Panc1 (cell line): Measurements from ENCODE around the gene PSMA6. TPM values are rescaled to one million over a fixed set of nuclear protein-coding genes. Genes with fewer than 3 reads are reported as not detected.
"Not testable (repeated sequence)": the region's sequence is repeated elsewhere in the genome, so short reads cannot be mapped to it uniquely, and the experiment has no call there.

Experiments used
- ATAC-seq: fragments of 200-7000 bp; cut with Tn5 transposase; 2 replicates; pipeline ENCODE4 v1.9.1; 2020; ENCODE audit warnings: mild to moderate bottlenecking, moderate library complexity
- BruUV-seq: library from RNA; stranded (reverse); fragments of 400-500 nt; replicated peaks from 2 replicates; lab custom pipeline; 2021; lab: Mats Ljungman, UMichigan
- CTCF ChIA-PET: fragments of 300-600 bp; sonication (Branson Sonifier 250); formaldehyde crosslinking; loops from one replicate; lab custom pipeline; 2022; ENCODE audit warnings: antibody characterized with exemption; lab: Charles Lee
- POLR2A ChIA-PET: fragments of 300-600 bp; sonication (Branson Sonifier 250); formaldehyde crosslinking; loops from one replicate; lab custom pipeline; 2022; ENCODE audit warnings: antibody characterized with exemption; lab: Charles Lee
- DNase-seq: peaks from one replicate; pipeline ENCODE4 v3.0.0-alpha.2; 2010; ENCODE audit warnings: low read depth, low spot score
- H3K27ac ChIP-seq: 2 replicates; pipeline ENCODE4 v1.5.1; 2011; ENCODE audit warnings: mild to moderate bottlenecking, low read length, inconsistent platforms
- H3K27me3 ChIP-seq: fragments of 200-500 bp; sonication (Bioruptor generic); 2 replicates; pipeline ENCODE4 v1.6.0; 2014; ENCODE audit warnings: low read length, inconsistent platforms; ENCODE audit not compliant: control insufficient read depth, insufficient read depth
- H3K36me3 ChIP-seq: fragments of 200-500 bp; sonication (Bioruptor generic); 2 replicates; pipeline ENCODE4 v1.5.1; 2014; ENCODE audit warnings: inconsistent platforms, mild to moderate bottlenecking, low read length, moderate library complexity; ENCODE audit not compliant: control insufficient read depth, insufficient read depth
- H3K4me1 ChIP-seq: 2 replicates; pipeline ENCODE4 v1.5.1; 2011; ENCODE audit warnings: inconsistent platforms, mild to moderate bottlenecking, low read length, moderate library complexity; ENCODE audit not compliant: control insufficient read depth, insufficient read depth
- H3K4me3 ChIP-seq, 2 experiments: 2 replicates each; pipeline ENCODE4 v1.5.1; 2011 to 2012; ENCODE audit warnings: low read depth in 2 of 2, low read length in 2 of 2, mild to moderate bottlenecking in 2 of 2, inconsistent platforms in 1 of 2, moderate library complexity in 1 of 2
- H3K9me3 ChIP-seq: fragments of 200-500 bp; sonication (Bioruptor generic); 2 replicates; pipeline ENCODE4 v1.5.1; 2014; ENCODE audit warnings: low read depth, mild to moderate bottlenecking, inconsistent platforms, low read length, moderate library complexity; ENCODE audit not compliant: control insufficient read depth, insufficient read depth
- POLR2AphosphoS5 ChIP-seq: IDR thresholded peaks from 2 replicates; pipeline ENCODE4 v1.6.1; 2012; ENCODE audit warnings: mild to moderate bottlenecking, low read depth, low read length, moderate library complexity
- SIN3A ChIP-seq: IDR thresholded peaks from 2 replicates; pipeline ENCODE4 v1.6.1; 2012; ENCODE audit warnings: low read depth, mild to moderate bottlenecking, low read length, moderate library complexity, borderline replicate concordance; ENCODE audit not compliant: insufficient read depth
- TCF7L2 ChIP-seq: IDR thresholded peaks from 2 replicates; pipeline ENCODE4 v1.6.1; 2011; ENCODE audit warnings: mild to moderate bottlenecking, low read depth, low read length, inconsistent platforms
- in situ Hi-C: cut with HindIII; loops from 2 replicates; pipeline ENCODE4 v1.10.0; 2016; ENCODE audit warnings: low sequenced_read_pairs, low pct_unique_long_range_greater_than_20kb
- intact Hi-C: fragments of 100-400 bp; cut with micrococcal nuclease; formaldehyde crosslinking; loops from one replicate; pipeline ENCODE4 v1.10.0; 2022; ENCODE audit not compliant: unreplicated experiment
- total RNA-seq: library from RNA; stranded (reverse); gene quantifications from one replicate; pipeline ENCODE4 v1.2.1, GENCODE V29; 2021; ENCODE audit not compliant: unreplicated experiment
- TF ChIP-seq, protein P1 (sequence below): fragments of 450-650 bp; IDR thresholded peaks from 2 replicates; pipeline ENCODE4 v1.5.1; 2017; ENCODE audit warnings: mild to moderate bottlenecking
- TF ChIP-seq, protein P2 (sequence below), 2 experiments: IDR thresholded peaks; 2 replicates each; pipeline ENCODE4 v1.6.1; 2011 to 2012; ENCODE audit warnings: low read depth in 2 of 2, control low read depth in 1 of 2, low read length in 1 of 2, mild to moderate bottlenecking in 1 of 2, moderate library complexity in 1 of 2; ENCODE audit not compliant: insufficient read depth in 1 of 2

PSMA6 gene
- total RNA-seq, 1 experiment from 2014 or later: 197 TPM

DNA sequence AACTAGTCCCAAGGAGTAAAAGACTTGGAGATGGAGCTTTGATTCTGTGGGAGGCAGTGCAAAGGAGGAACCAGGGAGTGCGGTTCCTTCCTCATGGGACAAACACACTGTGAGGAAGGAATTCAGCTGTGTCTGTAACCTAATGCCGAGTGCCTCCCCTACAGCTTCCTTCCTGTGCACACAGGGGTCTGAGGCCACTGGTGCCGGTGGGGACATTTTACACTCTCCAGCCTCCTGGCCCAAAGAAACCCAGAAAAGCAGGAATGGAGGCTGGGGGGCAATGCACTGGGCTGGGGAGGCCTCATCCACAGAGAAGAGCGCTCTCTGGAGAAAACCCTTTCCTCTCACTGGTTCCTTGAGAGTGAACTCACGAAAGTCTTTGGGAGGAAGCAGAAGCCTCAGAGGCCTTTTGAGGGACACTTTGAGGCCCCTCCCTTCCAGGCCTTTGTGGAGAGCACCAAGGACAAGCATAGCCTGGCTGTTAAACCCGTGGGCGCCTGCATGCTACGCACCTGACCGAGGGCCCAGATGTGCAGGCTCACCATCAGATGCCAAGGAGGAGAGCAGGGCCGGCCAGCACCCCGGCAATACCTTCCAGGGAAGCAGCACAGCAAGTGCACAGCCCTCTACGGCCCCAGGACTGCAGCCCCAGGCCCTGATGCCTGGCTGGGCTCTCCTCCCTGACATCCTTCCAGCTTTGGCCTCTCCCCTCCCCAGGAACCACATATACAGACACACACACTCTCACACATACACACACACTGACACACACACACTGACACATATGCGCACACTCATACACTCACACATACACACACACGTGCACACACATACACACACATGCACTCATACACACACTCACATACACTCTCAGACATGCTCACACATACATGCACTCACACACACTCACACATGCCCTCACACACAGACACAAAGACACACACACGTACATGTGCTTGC, 60.4 kb downstream of the PSMA6 start:
- ChIA-PET CTCF (interaction anchor here (0.7 kb wide), 1 partner anchor 22 kb away, joined by 4 read pairs; no protein-coding TSS in a partner anchor), POLR2A (no interaction called here)
- ATAC-seq (no peak), DNase-seq (no peak)
- BruUV-seq: no TSS peak
- no peaks in the 10 kb centered on the region for H3K36me3 ChIP-seq
- no peak overlapping the region for H3K4me3 ChIP-seq
- H3K4me1 ChIP-seq: peaks cover 37% of the 10 kb centered on the region
- TF ChIP-seq TCF7L2: no peak
- TF ChIP-seq, protein P1, sequence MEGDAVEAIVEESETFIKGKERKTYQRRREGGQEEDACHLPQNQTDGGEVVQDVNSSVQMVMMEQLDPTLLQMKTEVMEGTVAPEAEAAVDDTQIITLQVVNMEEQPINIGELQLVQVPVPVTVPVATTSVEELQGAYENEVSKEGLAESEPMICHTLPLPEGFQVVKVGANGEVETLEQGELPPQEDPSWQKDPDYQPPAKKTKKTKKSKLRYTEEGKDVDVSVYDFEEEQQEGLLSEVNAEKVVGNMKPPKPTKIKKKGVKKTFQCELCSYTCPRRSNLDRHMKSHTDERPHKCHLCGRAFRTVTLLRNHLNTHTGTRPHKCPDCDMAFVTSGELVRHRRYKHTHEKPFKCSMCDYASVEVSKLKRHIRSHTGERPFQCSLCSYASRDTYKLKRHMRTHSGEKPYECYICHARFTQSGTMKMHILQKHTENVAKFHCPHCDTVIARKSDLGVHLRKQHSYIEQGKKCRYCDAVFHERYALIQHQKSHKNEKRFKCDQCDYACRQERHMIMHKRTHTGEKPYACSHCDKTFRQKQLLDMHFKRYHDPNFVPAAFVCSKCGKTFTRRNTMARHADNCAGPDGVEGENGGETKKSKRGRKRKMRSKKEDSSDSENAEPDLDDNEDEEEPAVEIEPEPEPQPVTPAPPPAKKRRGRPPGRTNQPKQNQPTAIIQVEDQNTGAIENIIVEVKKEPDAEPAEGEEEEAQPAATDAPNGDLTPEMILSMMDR: no peak
- no peak for TF ChIP-seq POLR2AphosphoS5
- TF ChIP-seq, protein P2, sequence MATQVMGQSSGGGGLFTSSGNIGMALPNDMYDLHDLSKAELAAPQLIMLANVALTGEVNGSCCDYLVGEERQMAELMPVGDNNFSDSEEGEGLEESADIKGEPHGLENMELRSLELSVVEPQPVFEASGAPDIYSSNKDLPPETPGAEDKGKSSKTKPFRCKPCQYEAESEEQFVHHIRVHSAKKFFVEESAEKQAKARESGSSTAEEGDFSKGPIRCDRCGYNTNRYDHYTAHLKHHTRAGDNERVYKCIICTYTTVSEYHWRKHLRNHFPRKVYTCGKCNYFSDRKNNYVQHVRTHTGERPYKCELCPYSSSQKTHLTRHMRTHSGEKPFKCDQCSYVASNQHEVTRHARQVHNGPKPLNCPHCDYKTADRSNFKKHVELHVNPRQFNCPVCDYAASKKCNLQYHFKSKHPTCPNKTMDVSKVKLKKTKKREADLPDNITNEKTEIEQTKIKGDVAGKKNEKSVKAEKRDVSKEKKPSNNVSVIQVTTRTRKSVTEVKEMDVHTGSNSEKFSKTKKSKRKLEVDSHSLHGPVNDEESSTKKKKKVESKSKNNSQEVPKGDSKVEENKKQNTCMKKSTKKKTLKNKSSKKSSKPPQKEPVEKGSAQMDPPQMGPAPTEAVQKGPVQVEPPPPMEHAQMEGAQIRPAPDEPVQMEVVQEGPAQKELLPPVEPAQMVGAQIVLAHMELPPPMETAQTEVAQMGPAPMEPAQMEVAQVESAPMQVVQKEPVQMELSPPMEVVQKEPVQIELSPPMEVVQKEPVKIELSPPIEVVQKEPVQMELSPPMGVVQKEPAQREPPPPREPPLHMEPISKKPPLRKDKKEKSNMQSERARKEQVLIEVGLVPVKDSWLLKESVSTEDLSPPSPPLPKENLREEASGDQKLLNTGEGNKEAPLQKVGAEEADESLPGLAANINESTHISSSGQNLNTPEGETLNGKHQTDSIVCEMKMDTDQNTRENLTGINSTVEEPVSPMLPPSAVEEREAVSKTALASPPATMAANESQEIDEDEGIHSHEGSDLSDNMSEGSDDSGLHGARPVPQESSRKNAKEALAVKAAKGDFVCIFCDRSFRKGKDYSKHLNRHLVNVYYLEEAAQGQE (IDR thresholded peaks at IDR 0.05; ENCODE audit: insufficient read depth in 1 of 2, low read depth in 2 of 2, low read length in 1 of 2): no peak
- TF ChIP-seq SIN3A: no peak
- H3K27ac ChIP-seq: peak overlapping the region; percentile 63; the same call in 1 of the 2 replicates
- no peaks in the 10 kb centered on the region for H3K27me3 ChIP-seq
- in situ Hi-C loops: no loop called here
- intact Hi-C loops: no loop called here
- H3K9me3 ChIP-seq: no peaks in the 10 kb centered on the region

DNA sequence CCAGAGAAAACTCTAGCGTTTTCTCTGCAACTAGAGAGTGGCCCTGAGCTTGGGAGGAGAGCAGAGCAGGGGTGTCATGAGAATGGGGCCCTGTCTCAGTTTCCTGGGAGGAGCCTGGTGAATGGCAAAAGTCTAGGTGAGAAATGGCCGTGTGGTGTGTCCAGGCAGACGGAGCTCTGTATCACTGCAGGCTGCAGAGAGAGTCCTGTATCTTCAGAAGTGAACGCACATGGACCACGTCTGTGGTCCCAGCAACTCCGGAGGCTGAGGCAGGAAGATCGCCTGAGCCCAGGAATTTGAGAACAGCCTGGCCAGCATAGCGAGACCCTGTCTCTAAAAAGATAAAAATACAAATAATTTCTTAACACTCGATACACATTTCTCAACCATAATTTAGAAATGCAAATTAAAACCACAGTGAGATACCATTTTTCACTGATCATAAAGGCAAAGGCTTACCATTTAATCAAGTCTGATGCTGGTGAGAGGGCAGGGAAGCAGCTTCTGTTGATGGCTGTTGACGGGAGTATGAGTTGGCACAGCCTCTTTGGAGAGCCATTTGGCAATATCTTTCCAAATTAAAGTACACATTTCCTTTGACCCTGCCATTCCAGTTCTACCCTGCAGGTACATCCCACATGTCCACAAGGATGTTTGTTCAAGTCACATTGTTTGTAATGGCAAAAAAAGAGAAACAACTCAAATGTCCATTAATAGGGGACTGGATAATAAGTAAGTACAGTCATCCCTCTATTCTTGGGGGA, 61.4 kb downstream of the PSMA6 start:
- Histone ChIP-seq H3K4me1 (peaks cover 27% of the 10 kb centered on the region), H3K27me3 (no peaks in the 10 kb centered on the region), H3K4me3 (no peak overlapping the region), H3K36me3 (no peaks in the 10 kb centered on the region), H3K27ac (peak overlapping the region; percentile 51; the same call in 1 of the 2 replicates), H3K9me3 (no peaks in the 10 kb centered on the region)
- no TSS peak for BruUV-seq
- intact Hi-C loops: no loop called here
- DNase-seq (no peak), ATAC-seq (no peak)
- ChIA-PET POLR2A (no interaction called here), CTCF (no interaction called here)
- TF ChIP-seq TCF7L2 (no peak), SIN3A (no peak), POLR2AphosphoS5 (no peak)
- TF ChIP-seq, protein P2 (IDR thresholded peaks at IDR 0.05; ENCODE audit: insufficient read depth in 1 of 2, low read depth in 2 of 2, low read length in 1 of 2): no peak
- TF ChIP-seq, protein P1: no peak
- in situ Hi-C loops: no loop called here

DNA sequence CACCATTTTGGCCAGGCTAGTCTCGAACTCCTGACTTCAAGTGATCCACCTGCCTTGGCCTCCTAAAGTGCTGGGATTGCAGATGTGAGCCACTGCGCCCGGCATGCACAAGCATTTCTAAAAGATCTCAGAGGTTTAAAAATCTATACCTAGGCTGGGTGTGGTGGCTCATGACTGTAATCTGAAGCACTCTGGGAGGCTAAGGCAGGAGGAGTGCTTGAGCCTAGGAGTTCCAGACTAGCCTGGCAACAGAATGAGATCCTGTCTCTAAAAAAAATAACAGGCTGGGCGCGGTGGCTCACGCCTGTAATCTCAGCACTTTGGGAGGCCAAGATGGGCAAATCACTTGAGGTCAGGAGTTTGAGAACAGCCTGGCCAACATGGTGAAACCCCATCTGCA, 63.1 kb downstream of the PSMA6 start:
- CTCF ChIA-PET, ATAC-seq, H3K36me3 ChIP-seq, H3K27me3 ChIP-seq, in situ Hi-C loops, BruUV-seq, DNase-seq, H3K27ac ChIP-seq, H3K4me3 ChIP-seq, H3K9me3 ChIP-seq, intact Hi-C loops: not testable (repeated sequence)
- POLR2A ChIA-PET: interaction anchor here (0.7 kb wide), 1 partner anchor 11 kb away, joined by 8 read pairs; no protein-coding TSS in a partner anchor
- peaks cover 23% of the 10 kb centered on the region for H3K4me1 ChIP-seq
